ENCODE measurements around the gene EBF4. TPM values are rescaled to one million over a fixed set of nuclear protein-coding genes. Genes with fewer than 3 reads are reported as not detected.

The EBF4 gene
- total and polyA plus RNA-seq, 2 experiments from 2014 or later, result 18.8 to 24.2 TPM

GRCh38 chr20:2794866-2795447 lies 102.4 kb downstream of the EBF4 start:
- H3K9me3 ChIP-seq (ENCODE audit: low read depth), result no peaks in the 10 kb centered on the region
- no peaks in the 10 kb centered on the region for H3K27me3 ChIP-seq
- H3K4me3 ChIP-seq, result no peak overlapping the region
- TF ChIP-seq CTCF (IDR thresholded peaks at IDR 0.05; ENCODE audit: low read depth, low read length), result no peak
- peaks cover 3% of the 10 kb centered on the region for H3K4me1 ChIP-seq (ENCODE audit: low read depth)
- peaks cover 6% of the 10 kb centered on the region for H3K36me3 ChIP-seq
- no peak overlapping the region for H3K27ac ChIP-seq
- DNase-seq (ENCODE audit: low read depth in 1 of 2, low spot score in 1 of 2), result no peak

DNA sequence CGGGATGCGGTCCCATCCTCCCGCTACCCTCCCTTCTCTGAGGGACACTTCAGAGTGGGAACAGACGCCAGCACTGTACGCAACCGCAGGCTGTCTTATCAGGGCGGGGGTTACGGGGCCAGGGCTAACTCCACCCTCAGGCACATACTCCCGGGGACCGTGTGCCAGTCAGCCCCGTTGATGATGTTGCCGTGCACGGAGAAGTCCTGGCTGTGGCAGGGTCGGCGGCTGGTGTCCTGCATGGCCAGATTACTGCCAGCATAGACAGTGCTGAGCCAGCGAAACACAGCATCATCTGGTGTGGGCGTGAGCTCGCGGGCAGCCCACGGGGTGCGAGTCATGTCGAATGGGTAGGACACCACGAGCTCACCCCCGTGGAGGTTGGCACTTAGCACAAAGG lies 102.9 kb downstream of the EBF4 start:
- H3K4me1 ChIP-seq (ENCODE audit: low read depth), result peaks cover 3% of the 10 kb centered on the region
- DNase-seq (ENCODE audit: low read depth in 1 of 2, low spot score in 1 of 2), result no peak
- H3K4me3 ChIP-seq, result no peak overlapping the region
- H3K27me3 ChIP-seq, result no peaks in the 10 kb centered on the region
- TF ChIP-seq CTCF (IDR thresholded peaks at IDR 0.05; ENCODE audit: low read depth, low read length), result no peak
- no peak overlapping the region for H3K27ac ChIP-seq
- no peaks in the 10 kb centered on the region for H3K9me3 ChIP-seq (ENCODE audit: low read depth)
- H3K36me3 ChIP-seq, result peaks cover 6% of the 10 kb centered on the region

- Histone ChIP-seq H3K9me3 (ENCODE audit: low read depth) (no peaks in the 10 kb centered on the region), H3K4me1 (ENCODE audit: low read depth) (peaks cover 3% of the 10 kb centered on the region), H3K36me3 (peaks cover 6% of the 10 kb centered on the region), H3K4me3 (no peak overlapping the region), H3K27me3 (peaks cover 6% of the 10 kb centered on the region), H3K27ac (no peak overlapping the region)
- TF ChIP-seq CTCF (IDR thresholded peaks at IDR 0.05; ENCODE audit: low read depth, low read length), result no peak
- no peak for DNase-seq (ENCODE audit: low read depth in 1 of 2, low spot score in 1 of 2)
Observed at GRCh38 chr20:2796011-2796660, 103.6 kb downstream of the EBF4 start.

- peaks cover 6% of the 10 kb centered on the region for H3K36me3 ChIP-seq
- no peaks in the 10 kb centered on the region for H3K9me3 ChIP-seq (ENCODE audit: low read depth)
- no peak overlapping the region for H3K27ac ChIP-seq
- peaks cover 3% of the 10 kb centered on the region for H3K4me1 ChIP-seq (ENCODE audit: low read depth)
- no peak for TF ChIP-seq CTCF (IDR thresholded peaks at IDR 0.05; ENCODE audit: low read depth, low read length)
- peaks cover 18% of the 10 kb centered on the region for H3K27me3 ChIP-seq
- DNase-seq (ENCODE audit: low read depth in 1 of 2, low spot score in 1 of 2), result no peak
- H3K4me3 ChIP-seq, result no peak overlapping the region
Observed at GRCh38 chr20:2797136-2797983, 104.8 kb downstream of the EBF4 start.

GRCh38 chr20:2798095-2798805 lies 105.7 kb downstream of the EBF4 start:
- H3K4me1 ChIP-seq (ENCODE audit: low read depth), result peaks cover 3% of the 10 kb centered on the region
- peaks cover 6% of the 10 kb centered on the region for H3K36me3 ChIP-seq
- DNase-seq (ENCODE audit: low read depth in 1 of 2, low spot score in 1 of 2), result no peak
- peaks cover 27% of the 10 kb centered on the region for H3K27me3 ChIP-seq
- TF ChIP-seq CTCF (IDR thresholded peaks at IDR 0.05; ENCODE audit: low read depth, low read length), result no peak
- no peak overlapping the region for H3K27ac ChIP-seq
- H3K4me3 ChIP-seq, result no peak overlapping the region
- no peaks in the 10 kb centered on the region for H3K9me3 ChIP-seq (ENCODE audit: low read depth)
